Stimulated activated naive B cell treated with anti-CD40 and anti-IgM and Interleukin-4, amounts not matched to agents 10 μg/mL and 1 μg/mL and 100 μg/mL, for 72 hours (primary cell): ENCODE results near the gene HDGFL2.
"Not testable (repeated sequence)": the region's sequence is repeated elsewhere in the genome, so short reads cannot be mapped to it uniquely, and the experiment has no call there.

ENCODE experiments used
- ATAC-seq, 2 donors: fragments of 150-1000 bp; cut with Tn5 transposase; replicated peaks; 2 replicates each; pipeline ENCODE4 v1.10.0; 2021; ENCODE audit warnings: moderate library complexity in 1 of 2
- DNase-seq: peaks from one replicate; pipeline ENCODE4 v3.0.0; 2021
- H3K27ac Mint-ChIP-seq: one replicate; pipeline ENCODE4 v1.8.0; 2022; ENCODE audit warnings: mild to moderate bottlenecking, mixed read lengths
- H3K27me3 Mint-ChIP-seq, 2 donors: one replicate each; pipeline ENCODE4 v1.8.0; 2022; ENCODE audit warnings: mixed read lengths in 2 of 2
- H3K36me3 Mint-ChIP-seq, 2 donors: one replicate each; pipeline ENCODE4 v1.8.0; 2022; ENCODE audit warnings: mixed read lengths in 2 of 2, mild to moderate bottlenecking in 1 of 2
- H3K4me1 Mint-ChIP-seq, 2 donors: one replicate each; pipeline ENCODE4 v1.8.0; 2022; ENCODE audit warnings: mixed read lengths in 2 of 2, mild to moderate bottlenecking in 1 of 2
- H3K4me3 Mint-ChIP-seq, 2 donors: one replicate each; pipeline ENCODE4 v1.8.0; 2022; ENCODE audit warnings: mild to moderate bottlenecking in 2 of 2, mixed read lengths in 2 of 2, moderate library complexity in 1 of 2
- H3K9me3 Mint-ChIP-seq, 2 donors: one replicate each; pipeline ENCODE4 v1.8.0; 2022; ENCODE audit warnings: mixed read lengths in 2 of 2, mild to moderate bottlenecking in 1 of 2

HDGFL2 gene

GRCh38 chr19:4529924-4530522 lies 57.9 kb downstream of the HDGFL2 start:
- no peaks in the 10 kb centered on the region for H3K36me3 Mint-ChIP-seq
- no peaks in the 10 kb centered on the region for H3K9me3 Mint-ChIP-seq
- H3K4me1 Mint-ChIP-seq: peaks cover 0 to 4% of the 10 kb centered on the region in 2 donors
- ATAC-seq (no peak), DNase-seq (no peak)
- H3K27me3 Mint-ChIP-seq: peaks cover 18 to 23% of the 10 kb centered on the region in 2 donors
- no peak overlapping the region for H3K4me3 Mint-ChIP-seq
- no peak overlapping the region for H3K27ac Mint-ChIP-seq

- peak in 1 of 2 donors; percentile 20 for ATAC-seq
- peaks cover 4 to 6% of the 10 kb centered on the region in 2 donors for H3K4me1 Mint-ChIP-seq
- H3K27ac Mint-ChIP-seq: no peak overlapping the region
Measured at GRCh38 chr19:4531562-4532165, 59.6 kb downstream of the HDGFL2 start.

GRCh38 chr19:4533334-4533733 lies 61.2 kb downstream of the HDGFL2 start:
- no peak for ATAC-seq
- H3K9me3 Mint-ChIP-seq: no peaks in the 10 kb centered on the region
- no peaks in the 10 kb centered on the region for H3K36me3 Mint-ChIP-seq
- peaks cover 24 to 47% of the 10 kb centered on the region in 2 donors for H3K27me3 Mint-ChIP-seq
- DNase-seq: no peak
- H3K4me3 Mint-ChIP-seq: no peak overlapping the region
- H3K27ac Mint-ChIP-seq: no peak overlapping the region
- H3K4me1 Mint-ChIP-seq: peaks cover 4 to 6% of the 10 kb centered on the region in 2 donors

More at GRCh38 chr19:4531562-4532165, 59.6 kb downstream of the HDGFL2 start:
- Mint-ChIP-seq H3K36me3 (no peaks in the 10 kb centered on the region), H3K4me3 (no peak overlapping the region), H3K27me3 (peaks cover 24 to 35% of the 10 kb centered on the region in 2 donors), H3K9me3 (no peaks in the 10 kb centered on the region)
- DNase-seq: no peak

- DNase-seq: no peak
- no peaks in the 10 kb centered on the region for H3K36me3 Mint-ChIP-seq
- ATAC-seq: no peak
- H3K9me3 Mint-ChIP-seq: no peaks in the 10 kb centered on the region
- H3K4me1 Mint-ChIP-seq: peaks cover 4 to 8% of the 10 kb centered on the region in 2 donors
- H3K27ac Mint-ChIP-seq: no peak overlapping the region
- no peak overlapping the region for H3K4me3 Mint-ChIP-seq
- peaks cover 24 to 51% of the 10 kb centered on the region in 2 donors for H3K27me3 Mint-ChIP-seq
Measured at GRCh38 chr19:4533835-4534424, 61.8 kb downstream of the HDGFL2 start.

GRCh38 chr19:4534836-4535658 lies 63.0 kb downstream of the HDGFL2 start, which contains the start of gene PLIN5:
Gene PLIN5, minus strand, starts transcription at chr19:4535224. Its CDS starts 1,150 bp downstream, at chr19:4534074.
- Mint-ChIP-seq H3K27me3 (peaks cover 26 to 61% of the 10 kb centered on the region in 2 donors), H3K9me3 (no peaks in the 10 kb centered on the region), H3K4me1 (peaks cover 8 to 19% of the 10 kb centered on the region in 2 donors), H3K4me3 (peak within 1 kb of the TSS in 1 of 2 donors; percentile 43), H3K27ac (no peak within 1 kb of the TSS), H3K36me3 (peaks cover 0 to 3% of the 10 kb centered on the region in 2 donors)
- ATAC-seq (peak; percentile 54 to 55), DNase-seq (peak; percentile 29)

- H3K27ac Mint-ChIP-seq: no peak overlapping the region
- H3K36me3 Mint-ChIP-seq: peaks cover 0 to 3% of the 10 kb centered on the region in 2 donors
- peaks cover 22 to 55% of the 10 kb centered on the region in 2 donors for H3K27me3 Mint-ChIP-seq
- H3K4me3 Mint-ChIP-seq: no peak overlapping the region
- ATAC-seq (no peak), DNase-seq (no peak)
- H3K9me3 Mint-ChIP-seq: no peaks in the 10 kb centered on the region
- peaks cover 10 to 22% of the 10 kb centered on the region in 2 donors for H3K4me1 Mint-ChIP-seq
Measured at GRCh38 chr19:4536798-4537197, 64.7 kb downstream of the HDGFL2 start.

GRCh38 chr19:4537953-4538600 lies 66.0 kb downstream of the HDGFL2 start:
- peak overlapping the region; percentile 69 for H3K27ac Mint-ChIP-seq
- peaks cover 22 to 55% of the 10 kb centered on the region in 2 donors for H3K27me3 Mint-ChIP-seq
- ATAC-seq (no peak), DNase-seq (no peak)
- H3K4me1 Mint-ChIP-seq: peaks cover 10 to 22% of the 10 kb centered on the region in 2 donors
- H3K9me3 Mint-ChIP-seq: no peaks in the 10 kb centered on the region
- no peak overlapping the region for H3K4me3 Mint-ChIP-seq
- peaks cover 0 to 3% of the 10 kb centered on the region in 2 donors for H3K36me3 Mint-ChIP-seq

- DNase-seq (no peak), ATAC-seq (no peak)
- no peaks in the 10 kb centered on the region for H3K9me3 Mint-ChIP-seq
- no peak overlapping the region for H3K4me3 Mint-ChIP-seq
- H3K27me3 Mint-ChIP-seq: peaks cover 18 to 50% of the 10 kb centered on the region in 2 donors
- H3K4me1 Mint-ChIP-seq: peaks cover 10 to 22% of the 10 kb centered on the region in 2 donors
- peak overlapping the region; percentile 69 for H3K27ac Mint-ChIP-seq
- H3K36me3 Mint-ChIP-seq: peaks cover 0 to 3% of the 10 kb centered on the region in 2 donors
Measured at GRCh38 chr19:4538601-4538954, 66.5 kb downstream of the HDGFL2 start.

- H3K27me3 Mint-ChIP-seq: peaks cover 17 to 44% of the 10 kb centered on the region in 2 donors
- DNase-seq (no peak), ATAC-seq (no peak)
- H3K4me1 Mint-ChIP-seq: peaks cover 10 to 22% of the 10 kb centered on the region in 2 donors
- H3K4me3 Mint-ChIP-seq: no peak overlapping the region
- peaks cover 0 to 3% of the 10 kb centered on the region in 2 donors for H3K36me3 Mint-ChIP-seq
- no peaks in the 10 kb centered on the region for H3K9me3 Mint-ChIP-seq
- no peak overlapping the region for H3K27ac Mint-ChIP-seq
Measured at GRCh38 chr19:4539169-4539692, 67.1 kb downstream of the HDGFL2 start.

- Mint-ChIP-seq H3K4me3 (peak within 1 kb of the TSS in 1 of 2 donors; percentile 60), H3K27ac (peak within 1 kb of the TSS; percentile 7), H3K9me3 (no peaks in the 10 kb centered on the region), H3K4me1 (peaks cover 8 to 22% of the 10 kb centered on the region in 2 donors), H3K27me3 (peaks cover 13 to 38% of the 10 kb centered on the region in 2 donors), H3K36me3 (peaks cover 0 to 3% of the 10 kb centered on the region in 2 donors)
- peak; percentile 70 to 78 for ATAC-seq
- DNase-seq: no peak
Measured at GRCh38 chr19:4539693-4540581, 67.8 kb downstream of the HDGFL2 start, which contains the start of gene LRG1. Gene LRG1, minus strand, starts transcription at chr19:4540036. Its CDS starts 23 bp downstream, at chr19:4540013.

GRCh38 chr19:4541114-4541805 lies 69.2 kb downstream of the HDGFL2 start:
- Mint-ChIP-seq H3K27ac (no peak overlapping the region), H3K36me3 (peaks cover 0 to 3% of the 10 kb centered on the region in 2 donors), H3K4me1 (peaks cover 6 to 16% of the 10 kb centered on the region in 2 donors), H3K27me3 (peaks cover 7 to 28% of the 10 kb centered on the region in 2 donors), H3K9me3 (no peaks in the 10 kb centered on the region), H3K4me3 (no peak overlapping the region)
- ATAC-seq (no peak), DNase-seq (no peak)

GRCh38 chr19:4541806-4542145 lies 69.7 kb downstream of the HDGFL2 start:
- not testable (repeated sequence) for H3K4me3 Mint-ChIP-seq, H3K27ac Mint-ChIP-seq, ATAC-seq, H3K9me3 Mint-ChIP-seq, DNase-seq, H3K36me3 Mint-ChIP-seq
- H3K4me1 Mint-ChIP-seq: peaks cover 6 to 16% of the 10 kb centered on the region in 2 donors
- peaks cover 7 to 24% of the 10 kb centered on the region in 2 donors for H3K27me3 Mint-ChIP-seq
